Nucleus accumbens (tissue), 56 donors: ENCODE results near the gene MYCBPAP.

ENCODE experiments used
- DNase-seq, 56 donors: peaks; one replicate each; lab custom pipeline; 2025; lab: John Stamatoyannopoulos, UW

MYCBPAP gene, protein sequence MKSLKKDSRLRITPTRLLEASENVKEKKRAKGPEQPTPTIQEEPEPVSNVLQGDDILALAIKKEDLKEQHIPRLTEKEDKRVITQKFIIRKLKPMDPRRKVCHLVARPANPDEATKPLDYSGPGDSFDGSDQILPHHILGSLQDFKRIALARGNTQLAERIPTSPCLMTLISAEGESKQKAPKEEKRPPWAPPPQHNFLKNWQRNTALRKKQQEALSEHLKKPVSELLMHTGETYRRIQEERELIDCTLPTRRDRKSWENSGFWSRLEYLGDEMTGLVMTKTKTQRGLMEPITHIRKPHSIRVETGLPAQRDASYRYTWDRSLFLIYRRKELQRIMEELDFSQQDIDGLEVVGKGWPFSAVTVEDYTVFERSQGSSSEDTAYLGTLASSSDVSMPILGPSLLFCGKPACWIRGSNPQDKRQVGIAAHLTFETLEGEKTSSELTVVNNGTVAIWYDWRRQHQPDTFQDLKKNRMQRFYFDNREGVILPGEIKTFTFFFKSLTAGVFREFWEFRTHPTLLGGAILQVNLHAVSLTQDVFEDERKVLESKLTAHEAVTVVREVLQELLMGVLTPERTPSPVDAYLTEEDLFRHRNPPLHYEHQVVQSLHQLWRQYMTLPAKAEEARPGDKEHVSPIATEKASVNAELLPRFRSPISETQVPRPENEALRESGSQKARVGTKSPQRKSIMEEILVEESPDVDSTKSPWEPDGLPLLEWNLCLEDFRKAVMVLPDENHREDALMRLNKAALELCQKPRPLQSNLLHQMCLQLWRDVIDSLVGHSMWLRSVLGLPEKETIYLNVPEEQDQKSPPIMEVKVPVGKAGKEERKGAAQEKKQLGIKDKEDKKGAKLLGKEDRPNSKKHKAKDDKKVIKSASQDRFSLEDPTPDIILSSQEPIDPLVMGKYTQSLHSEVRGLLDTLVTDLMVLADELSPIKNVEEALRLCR

DNA sequence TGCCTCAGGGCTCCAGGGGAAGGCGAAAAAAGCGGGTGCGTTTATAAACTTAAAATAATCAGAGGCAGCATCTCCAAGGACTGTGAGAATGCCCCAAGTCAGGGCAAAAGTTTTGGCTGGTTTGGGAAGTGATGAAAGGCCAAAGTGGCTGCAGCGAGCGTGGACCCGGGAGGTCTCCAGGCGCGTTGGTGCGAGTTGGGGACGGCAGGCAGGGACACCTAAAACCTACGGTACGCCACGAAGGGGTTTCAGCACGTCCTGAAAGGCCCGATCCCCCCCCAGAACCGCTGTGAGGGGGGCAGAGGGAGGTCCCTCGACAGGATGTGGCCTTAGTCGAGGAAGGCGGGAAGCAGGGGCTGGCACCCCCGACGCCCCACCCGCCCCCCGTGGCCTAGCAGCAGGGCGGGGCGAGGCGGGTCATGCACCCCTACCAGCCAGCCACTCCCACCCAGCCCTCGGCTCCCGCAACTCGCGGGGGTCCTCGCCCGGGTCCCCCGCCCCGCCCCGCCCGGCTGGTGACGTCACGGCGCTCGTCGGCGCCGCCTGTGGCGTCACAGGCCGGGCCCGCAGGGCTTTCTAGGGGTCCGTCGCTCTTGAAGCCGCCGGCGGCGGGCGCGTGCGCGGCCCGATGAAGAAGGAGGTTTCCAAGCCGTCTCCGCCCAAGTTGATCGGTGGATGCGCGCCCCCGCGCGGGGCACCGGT, at the start of gene MYCBPAP:
Gene MYCBPAP (plus strand): TSS at position 569 of the 702 bp plus-strand sequence. CDS start 236 bp downstream, outside the sequence.
- DNase-seq, result peak in 50 of 56 donors; percentile 29 to 87 (median 62)

DNA sequence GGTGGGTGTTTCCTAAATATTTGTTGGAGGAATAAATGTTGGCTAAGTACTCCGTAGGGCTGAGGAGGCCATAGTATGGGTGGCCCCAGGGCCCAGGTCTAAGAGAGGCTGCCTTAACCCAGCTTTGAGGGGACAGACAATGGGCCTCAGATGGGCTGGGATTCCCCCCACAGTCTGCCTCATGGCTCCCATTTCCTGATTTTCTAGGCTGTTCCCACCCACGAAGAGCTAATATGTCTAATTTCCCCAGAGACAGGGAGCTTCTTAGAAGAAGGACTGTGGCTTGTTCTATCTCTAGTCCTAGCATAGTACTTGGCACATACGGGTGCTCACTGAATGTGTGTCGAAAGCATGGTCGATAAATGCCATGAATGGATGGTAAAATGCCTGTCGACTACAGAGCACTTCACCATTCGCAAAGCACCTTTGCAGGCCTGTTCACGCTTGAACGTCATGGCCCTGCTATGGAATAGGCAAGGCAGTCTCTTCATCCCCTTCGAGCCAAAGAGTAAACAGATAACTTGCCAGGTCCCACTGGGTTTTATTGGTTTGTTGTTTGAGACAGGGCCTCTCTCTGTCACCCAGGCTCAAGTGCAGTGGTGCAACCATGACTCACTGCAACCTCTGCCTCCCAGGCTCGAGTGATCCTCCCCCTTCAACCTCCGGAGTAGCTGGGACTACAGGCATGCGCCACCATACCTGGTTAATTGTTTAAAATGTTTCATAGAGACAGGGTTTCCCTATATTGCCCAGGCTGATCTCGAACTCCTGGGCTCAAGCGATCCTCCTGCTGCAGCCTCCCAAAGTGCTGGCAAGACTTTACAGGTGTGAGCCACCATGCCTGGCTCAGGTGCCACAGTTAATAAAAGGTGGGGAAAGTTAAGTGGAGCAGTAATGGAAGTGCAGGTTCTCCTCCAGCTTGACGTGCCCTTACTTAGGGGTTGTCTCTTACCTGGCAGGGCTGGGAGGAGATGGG, 49.2 kb upstream of the MYCBPAP start:
- no peak for DNase-seq

DNA sequence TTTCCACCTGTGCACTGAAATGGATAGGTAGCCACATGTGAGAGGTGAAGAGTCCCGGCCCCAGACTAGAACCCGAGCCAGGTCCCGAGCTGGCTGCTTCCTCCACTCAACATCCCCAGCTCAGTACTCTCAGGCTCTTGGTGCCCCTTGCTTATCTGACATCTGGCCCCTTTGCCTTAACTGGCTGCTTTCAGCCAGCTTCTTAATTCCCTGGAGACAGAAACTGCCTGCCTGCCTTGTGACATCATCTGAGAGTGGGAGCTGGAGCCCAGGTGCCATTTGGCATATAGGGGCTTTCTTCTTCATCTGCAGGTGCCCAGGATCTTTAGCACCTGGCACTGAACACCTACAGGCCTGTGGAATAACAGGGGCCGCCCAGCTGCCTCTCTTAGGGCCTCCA, 48.5 kb upstream of the MYCBPAP start:
- no peak for DNase-seq

DNA sequence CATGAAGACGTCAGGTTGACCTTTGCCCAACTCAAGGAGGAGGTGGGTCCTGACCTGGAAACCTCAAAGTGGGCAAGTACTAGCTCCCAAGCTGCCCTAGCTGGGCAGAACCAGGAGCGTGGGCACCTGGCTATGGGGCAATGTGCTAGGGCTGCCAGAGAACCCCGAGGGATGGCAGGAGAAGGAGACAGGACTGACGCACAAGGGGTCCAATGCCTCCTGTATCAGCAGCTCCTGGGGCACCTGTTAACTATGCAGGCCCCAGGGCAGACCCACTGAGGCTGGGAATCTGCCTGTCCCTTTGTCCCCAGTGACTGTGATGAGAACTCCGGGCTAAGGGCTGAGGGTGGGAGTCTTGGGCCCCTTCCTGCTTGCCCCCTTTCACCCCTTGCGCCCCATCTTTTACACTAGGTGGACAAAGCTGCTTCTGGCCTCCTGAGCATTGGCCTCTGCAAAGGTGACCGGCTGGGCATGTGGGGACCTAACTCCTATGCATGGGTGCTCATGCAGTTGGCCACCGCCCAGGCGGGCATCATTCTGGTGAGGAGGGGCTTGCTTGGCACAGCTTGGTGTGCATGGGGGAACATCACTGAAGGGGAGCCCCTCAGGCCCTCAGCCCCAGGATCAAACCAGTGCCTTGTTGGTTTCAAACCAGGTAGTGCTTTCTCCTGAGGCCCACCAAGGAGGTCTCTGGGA, 47.3 kb upstream of the MYCBPAP start:
- DNase-seq, result no peak

DNA sequence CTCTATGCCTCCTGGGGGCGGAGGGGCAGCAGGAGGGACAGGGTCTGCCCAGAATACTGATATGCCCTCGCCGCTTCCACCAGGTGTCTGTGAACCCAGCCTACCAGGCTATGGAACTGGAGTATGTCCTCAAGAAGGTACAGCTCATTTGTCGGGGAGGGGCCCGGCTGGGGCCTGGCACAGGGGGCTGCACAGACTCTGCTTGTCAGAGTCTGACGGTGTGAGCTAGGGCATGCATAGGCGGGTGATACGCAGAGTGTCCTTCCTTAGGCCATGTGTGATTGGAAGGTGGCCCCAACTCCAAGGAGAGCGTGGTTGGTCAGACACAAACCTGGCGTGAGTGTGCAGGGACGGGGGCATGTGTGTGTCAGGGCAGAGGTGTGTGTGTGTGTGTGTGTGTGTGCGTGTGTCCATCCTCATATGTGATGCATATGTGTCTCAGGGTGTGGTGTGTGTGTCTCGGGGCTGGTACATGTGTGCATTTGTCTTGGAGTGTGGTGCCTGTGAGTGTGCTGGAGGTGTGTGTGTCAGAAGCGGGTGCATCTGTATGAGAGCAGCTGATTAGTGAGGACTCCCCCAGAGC, 46.6 kb upstream of the MYCBPAP start:
- DNase-seq, result no peak

DNA sequence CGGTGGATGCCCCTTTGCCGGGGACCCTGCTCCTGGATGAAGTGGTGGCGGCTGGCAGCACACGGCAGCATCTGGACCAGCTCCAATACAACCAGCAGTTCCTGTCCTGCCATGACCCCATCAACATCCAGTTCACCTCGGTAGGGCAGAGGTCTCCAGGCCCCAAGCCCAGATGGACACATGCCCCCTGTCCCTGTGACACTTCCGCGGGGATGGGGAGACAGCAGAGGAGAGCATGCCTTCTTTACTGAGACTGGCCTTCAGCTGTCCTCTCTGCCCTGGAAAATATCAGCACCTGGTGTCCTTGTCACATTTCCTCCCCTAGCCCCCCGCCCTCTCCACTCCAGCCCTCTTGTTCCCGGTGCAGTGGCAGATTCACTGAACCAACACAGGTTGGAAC, 45.8 kb upstream of the MYCBPAP start:
- no peak for DNase-seq

DNA sequence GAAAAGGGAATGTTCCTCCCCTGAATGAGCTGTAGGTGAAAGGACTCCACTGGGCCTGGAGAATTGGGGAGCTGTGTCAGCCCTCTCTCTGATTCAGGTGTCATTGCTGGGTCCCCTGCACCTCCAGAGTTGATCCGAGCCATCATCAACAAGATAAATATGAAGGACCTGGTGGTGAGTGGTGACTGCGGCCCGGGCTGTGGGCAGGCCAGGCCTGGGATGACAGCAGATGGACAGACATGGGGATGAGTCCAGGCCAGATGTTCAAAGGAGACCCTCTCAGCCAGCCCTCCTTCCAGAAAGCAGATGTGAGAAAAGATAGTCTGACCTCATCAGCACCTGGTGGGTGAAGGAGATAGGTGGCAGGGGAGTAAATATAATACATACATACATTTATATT, 44.1 kb upstream of the MYCBPAP start:
- no peak for DNase-seq

DNA sequence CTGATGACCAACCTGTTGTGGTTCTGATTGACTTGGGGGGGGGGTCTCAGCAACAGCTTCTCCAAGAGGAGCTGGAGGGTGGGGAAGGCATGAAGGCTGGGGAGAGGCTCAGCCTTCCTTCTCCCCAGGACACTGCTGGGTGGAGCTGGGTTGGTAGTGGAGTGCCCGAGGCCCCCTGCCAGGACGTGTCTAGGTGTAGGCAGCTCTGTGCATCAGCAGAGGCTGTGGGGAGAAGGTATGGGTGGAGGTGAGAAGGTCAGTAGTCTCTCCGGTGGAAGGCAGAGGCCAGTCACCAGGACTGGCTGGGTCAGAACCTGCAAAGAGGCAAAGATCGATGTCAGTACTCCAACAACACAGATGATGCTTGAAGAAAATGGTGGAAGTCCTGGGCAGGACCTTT, 43.5 kb upstream of the MYCBPAP start:
- DNase-seq, result no peak

DNA sequence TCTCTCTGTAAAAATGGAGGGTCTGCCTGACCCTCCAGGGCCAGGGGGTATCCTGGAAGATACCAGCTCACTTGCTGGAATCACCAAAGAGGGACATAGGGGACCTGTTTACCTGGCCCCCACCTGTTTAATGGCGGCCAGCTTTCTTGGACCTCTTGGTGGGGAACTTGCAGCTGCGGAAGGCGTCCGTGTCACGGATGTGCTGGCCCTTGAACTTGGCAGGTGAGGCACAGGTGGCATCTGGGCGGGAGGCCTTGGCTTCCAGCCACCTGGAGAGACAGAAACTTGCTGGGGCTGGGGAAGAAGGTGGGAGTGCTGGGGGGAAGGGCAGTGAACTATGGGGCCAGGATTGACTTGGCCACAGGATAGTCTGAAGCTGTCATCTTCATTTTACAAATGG, 43.1 kb upstream of the MYCBPAP start:
- no peak for DNase-seq

DNA sequence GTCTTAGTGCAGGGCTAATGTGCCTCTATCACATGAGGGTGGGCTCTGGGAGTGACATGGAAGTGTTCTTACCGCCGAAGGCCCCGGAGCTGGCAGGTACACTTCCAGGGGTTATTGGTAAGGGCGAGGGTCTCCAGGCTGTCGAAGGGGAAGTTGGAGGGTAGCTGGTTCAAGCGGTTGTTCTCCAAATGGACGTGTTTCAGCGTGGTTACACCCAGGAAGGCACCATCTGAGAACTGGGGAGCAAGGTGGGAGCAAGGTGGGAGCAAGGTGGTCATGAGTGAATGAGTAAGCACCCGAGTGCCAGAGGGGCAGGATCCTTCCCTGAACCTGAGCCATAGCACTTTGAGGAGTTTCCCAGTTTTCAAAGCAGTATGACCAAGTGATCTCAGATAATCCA, 42.6 kb upstream of the MYCBPAP start:
- DNase-seq, result no peak

DNA sequence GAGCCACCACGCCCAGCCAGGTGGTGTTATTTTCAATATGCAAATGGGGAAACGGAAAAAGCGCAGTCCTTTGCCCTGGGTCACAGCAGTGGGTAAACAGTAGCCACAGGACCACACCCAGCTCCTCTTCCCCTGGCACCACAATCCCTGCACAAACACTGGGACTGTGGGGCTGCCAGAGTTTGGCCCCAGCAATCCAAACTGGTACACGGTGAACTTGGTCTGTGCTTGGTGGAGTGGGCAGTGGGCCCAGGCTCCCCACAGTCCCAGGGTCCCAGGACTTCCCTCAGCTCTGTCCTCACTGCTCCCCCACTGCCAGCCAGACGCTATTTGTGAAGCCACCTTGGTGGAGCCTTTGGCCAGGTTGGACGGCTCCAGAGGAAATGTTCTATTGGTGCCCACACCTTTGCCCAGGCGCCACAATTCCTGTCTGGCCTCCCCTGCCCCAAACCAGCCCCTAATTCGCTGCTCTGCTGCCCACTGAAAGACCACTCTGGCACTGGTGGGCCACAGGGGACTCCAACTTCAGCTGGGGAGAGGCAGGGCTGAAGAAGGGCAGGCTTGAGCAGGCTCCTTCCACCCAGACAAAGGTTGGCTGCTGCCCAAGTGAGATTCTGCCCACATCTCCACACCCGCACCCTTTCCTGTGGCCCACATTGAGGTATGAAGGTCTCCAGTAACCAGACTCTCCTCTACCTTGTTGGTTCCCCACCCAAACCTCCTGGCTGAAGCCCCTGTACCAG, 41.7 kb upstream of the MYCBPAP start:
- DNase-seq, result no peak

DNA sequence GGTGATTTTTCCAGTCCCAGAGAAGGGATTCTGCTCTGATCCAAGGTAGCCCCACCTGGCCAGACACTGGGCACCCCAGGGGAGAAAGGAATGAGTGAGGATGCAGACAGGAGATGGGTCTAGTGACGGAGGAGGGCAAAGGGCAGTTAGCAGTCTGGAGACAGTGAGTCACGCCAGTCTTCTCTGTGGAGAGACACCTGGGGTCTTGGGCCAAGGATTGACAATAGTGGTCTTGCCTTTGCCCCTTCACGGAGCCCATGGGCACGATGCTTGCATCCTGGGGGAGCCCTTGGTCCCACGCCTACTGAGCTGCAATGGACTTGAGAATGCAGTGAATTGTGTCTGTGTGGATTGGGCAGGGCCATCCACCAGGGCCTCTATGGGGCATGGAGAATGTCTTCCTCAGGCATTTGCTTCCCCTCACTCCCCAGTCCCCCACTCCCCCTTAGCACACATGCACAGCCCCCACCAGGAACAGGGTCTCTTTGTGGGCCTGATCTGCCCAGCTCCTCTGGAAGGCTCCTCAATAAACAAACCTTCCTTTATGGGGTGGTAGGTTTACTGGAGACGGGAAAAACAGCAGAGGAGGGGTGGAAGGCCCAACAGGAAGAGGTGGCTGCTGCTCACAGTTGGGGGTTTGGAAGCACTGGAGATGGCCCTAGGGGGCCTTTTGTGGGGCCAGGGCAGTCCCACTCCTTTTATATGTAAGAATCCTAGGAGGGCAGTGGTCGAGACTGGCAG, 41.0 kb upstream of the MYCBPAP start:
- DNase-seq, result no peak

DNA sequence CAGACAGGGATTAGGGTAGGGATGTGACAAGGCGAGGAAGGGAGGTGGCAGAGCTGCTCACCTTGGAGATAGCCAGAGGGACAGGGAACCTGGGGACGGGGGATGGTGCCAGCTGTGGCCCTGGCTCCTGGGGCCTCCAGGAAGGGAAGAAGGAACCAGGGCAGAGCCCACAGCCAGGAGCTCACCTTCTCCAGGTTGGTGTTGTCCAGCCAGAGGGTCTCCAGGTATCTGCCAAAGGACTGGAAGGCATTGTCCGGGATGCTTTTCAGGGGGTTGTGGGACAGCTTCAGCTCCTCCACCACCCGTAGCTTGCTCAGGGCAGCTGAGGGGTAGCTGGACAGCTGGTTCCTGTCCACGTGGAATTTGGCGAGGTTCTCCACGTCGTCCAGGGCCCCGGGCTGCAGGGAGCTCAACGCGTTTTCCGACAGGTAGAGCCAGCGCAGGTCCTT, 40.4 kb upstream of the MYCBPAP start:
- DNase-seq, result no peak

DNA sequence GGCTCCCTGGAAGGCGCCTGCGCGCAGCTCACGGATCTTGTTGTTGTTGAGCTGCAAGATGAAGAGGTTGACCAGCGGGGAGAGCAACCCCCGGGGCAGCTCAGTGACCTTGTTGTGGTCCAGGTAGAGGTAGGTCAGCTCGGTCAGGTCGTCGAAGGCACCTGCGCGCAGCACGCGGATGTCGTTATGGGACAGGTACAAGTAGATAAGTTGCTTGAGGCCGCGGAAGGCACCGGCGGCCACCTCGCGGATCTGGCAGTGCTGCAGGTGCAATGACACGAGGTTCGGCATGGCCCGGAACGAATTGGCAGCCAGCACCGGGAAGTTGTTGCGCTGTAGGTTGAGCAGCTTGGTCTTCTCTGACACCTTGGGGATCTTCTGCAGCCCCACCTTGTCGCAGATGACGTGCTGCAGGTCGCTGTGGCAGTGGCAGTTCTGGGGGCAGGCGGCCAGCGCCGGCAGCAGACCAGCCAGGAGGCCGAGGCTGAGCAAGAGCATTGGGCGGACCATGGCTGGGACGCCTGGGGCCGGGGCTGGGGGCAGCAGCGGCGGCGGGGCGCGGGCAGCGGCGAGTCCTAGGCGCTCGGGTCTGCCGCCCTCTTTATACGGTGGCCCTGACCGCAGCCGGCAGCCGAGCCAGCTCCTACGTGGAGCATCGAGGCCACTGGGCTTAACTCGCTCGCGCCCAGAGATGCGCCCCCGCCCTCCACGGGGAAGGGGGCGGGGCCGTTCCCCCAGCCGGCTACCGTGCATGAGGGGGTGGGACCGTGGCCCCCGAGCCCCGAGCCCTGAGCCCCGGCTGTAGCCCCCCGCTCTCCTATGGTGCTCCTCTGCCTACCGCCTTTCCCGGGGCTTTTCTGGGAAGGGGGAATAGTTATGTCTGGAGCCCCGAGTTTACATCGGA, 39.7 kb upstream of the MYCBPAP start, which contains the start of gene CHAD:
Gene CHAD (minus strand): TSS at position 577 of the 904 bp plus-strand sequence. CDS start 67 bp downstream, at position 510.
- DNase-seq, result peak in 1 of 56 donors; percentile 13

DNA sequence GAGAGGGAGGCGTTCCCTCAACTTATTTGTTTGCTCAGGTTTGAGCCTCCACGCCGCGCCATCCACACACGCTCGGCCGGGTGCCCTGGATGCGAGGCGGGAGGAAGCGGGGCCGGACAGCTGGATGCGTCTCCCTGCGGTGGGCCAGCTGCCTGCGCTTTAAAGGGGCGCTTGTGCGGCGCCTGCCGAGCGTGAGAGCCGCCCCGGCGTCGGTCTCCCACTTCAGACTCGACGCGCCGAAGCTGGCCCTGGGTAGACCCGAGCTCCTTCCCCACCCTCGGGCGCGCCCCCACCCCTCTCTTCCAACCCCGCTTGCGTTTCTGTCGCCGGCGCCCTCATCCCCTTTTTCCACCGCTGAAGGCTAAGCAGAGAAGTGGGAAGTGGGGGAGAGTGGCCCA, 39.0 kb upstream of the MYCBPAP start:
- DNase-seq, result no peak
